ENCODE measurements around the gene LAPTM5. TPM values are rescaled to one million over a fixed set of nuclear protein-coding genes. Genes with fewer than 3 reads are reported as not detected.

LAPTM5 gene, protein sequence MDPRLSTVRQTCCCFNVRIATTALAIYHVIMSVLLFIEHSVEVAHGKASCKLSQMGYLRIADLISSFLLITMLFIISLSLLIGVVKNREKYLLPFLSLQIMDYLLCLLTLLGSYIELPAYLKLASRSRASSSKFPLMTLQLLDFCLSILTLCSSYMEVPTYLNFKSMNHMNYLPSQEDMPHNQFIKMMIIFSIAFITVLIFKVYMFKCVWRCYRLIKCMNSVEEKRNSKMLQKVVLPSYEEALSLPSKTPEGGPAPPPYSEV
- total RNA-seq, result 100 to 1,000 TPM; 587 to 608 TPM
- 100 to 1,000 TPM; 563 to 851 TPM for polyA plus RNA-seq

DNA sequence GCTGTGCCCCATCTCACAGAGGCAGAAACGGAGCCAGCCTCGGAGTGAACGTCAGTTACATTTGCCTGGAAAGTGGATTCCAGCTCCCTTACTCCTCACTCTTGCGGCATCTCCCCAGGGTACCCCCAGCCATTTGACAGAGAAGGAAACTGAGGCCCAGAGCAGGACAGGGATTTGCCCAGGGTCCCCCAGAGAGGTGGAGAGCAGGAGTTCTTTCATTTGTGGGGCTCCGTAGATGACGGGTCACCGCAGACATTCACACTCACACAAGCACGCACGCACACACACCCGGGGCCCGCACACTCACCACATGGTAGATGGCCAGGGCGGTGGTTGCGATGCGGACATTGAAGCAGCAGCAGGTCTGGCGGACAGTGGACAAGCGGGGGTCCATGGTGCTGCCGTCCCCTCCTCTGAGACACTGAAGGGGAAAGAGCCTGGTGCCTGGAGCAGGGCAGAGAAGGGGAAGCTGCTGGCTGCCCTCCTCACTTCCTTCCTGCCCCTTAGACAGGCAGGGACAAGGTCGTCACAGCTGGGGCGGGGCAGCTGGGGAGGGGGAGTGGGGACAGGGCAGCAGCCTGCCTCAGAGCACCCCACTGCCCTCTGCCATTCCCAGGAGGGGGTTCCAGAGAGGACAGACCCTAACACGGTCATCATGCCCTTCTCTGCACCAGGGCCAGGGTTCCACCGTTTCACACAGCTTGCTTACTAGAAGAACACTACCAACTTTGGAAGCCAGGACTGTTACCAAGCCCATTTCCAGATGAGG lies at the start of gene LAPTM5:
Gene LAPTM5 (minus strand): TSS at position 423 of the 769 bp plus-strand sequence. CDS start 29 bp downstream, at position 394.
- no peaks in the 10 kb centered on the region for H3K36me3 ChIP-seq (ENCODE audit: insufficient read depth, low read length)
- H3K36me3 Mint-ChIP-seq, result peaks cover 19 to 37% of the 10 kb centered on the region in 2 donors
- H3K4me1 Mint-ChIP-seq, result peaks cover 53 to 99% (median 66%) of the 10 kb centered on the region in 4 donors
- peak within 1 kb of the TSS; percentile 92 for H3K27ac ChIP-seq (ENCODE audit: low read depth, low read length)
- H3K4me3 ChIP-seq (ENCODE audit: low read length in 2 of 2), result peak within 1 kb of the TSS; percentile 96
- DNase-seq, result peak; percentile 52 to 80 (median 61)
- no peaks in the 10 kb centered on the region for H3K27me3 ChIP-seq (ENCODE audit: insufficient read depth, low read length)
- H3K4me3 Mint-ChIP-seq, result peak within 1 kb of the TSS; percentile 97 to 100 (median 100)
- H3K9me3 ChIP-seq (ENCODE audit: control insufficient read depth in 1 of 2, low read length in 2 of 2), result no peaks in the 10 kb centered on the region
- H3K4me1 ChIP-seq (ENCODE audit: insufficient read depth, low read length), result peaks cover 84% of the 10 kb centered on the region
- H3K9me3 Mint-ChIP-seq, result peaks cover 0 to 2% (median 0%) of the 10 kb centered on the region in 8 donors
- H3K27ac Mint-ChIP-seq, result peak within 1 kb of the TSS; percentile 95 to 100 (median 98)
- intact Hi-C loops (cut with micrococcal nuclease), result loop anchor here (5.0 to 10.0 kb wide), 2 partner anchors 307 to 1185 kb away; partner anchors contain the start of gene PUM1
- ChIA-PET CTCF (ENCODE audit: partially characterized antibody) (interaction anchor here (1.0 to 18.5 kb wide), 7 partner anchors 8 to 37 kb away, joined by 3 to 270 read pairs (median 11); no protein-coding TSS in a partner anchor), POLR2A (ENCODE audit: partially characterized antibody) (interaction anchor here (1.8 to 22.1 kb wide), 5 partner anchors 9 to 25 kb away, joined by 6 to 1160 read pairs (median 17); partner anchors contain the start of gene MATN1)
- no peaks in the 10 kb centered on the region for H3K27me3 Mint-ChIP-seq

DNA sequence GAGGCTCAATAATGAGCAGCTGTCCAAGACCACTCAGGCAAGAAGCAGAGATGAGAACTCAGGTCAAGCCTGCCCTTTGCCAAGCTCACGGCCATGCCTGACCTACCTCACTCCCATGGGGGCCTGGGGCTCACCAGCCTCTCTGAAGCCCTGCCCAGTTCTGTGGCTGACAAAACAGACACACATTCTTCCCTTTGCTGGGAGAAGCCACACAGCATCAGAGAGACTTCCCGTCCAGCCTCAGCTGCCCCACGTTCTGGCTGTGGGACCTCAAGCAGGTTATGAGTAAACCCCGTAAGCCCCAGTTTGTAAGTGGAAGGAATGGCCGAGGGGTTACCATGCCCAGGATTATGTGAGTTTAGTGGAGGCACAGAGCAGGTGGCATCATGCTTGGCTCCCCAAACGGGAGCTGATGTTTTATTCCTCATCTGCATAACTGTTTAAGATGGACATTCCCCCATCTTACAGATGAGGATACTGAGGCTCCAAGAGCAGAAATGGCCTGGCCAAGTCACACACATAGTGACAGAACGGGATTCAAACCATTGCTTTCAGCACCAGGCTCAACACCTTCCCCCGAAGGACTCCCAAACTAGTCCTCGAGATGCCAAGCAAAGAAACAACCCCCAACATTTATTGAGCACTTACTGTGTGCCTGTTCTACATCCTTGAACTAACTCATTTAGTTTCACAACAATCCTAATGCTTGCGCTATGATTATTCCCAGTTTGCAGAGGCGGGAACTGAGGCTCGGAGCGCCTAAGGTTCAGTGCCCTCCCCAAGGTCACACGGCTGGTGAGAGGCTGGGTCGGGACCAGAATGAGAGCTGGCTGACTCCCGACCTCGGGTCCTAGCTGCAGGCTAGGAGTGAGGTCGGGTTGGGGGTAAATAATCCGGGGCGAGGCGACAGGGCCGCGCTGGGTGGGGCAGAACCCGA lies 49.1 kb upstream of the LAPTM5 start:
- peaks cover 5% of the 10 kb centered on the region for H3K4me1 ChIP-seq (ENCODE audit: insufficient read depth, low read length)
- Mint-ChIP-seq H3K36me3 (no peaks in the 10 kb centered on the region), H3K4me1 (peaks cover 0 to 5% (median 4%) of the 10 kb centered on the region in 4 donors), H3K27me3 (peaks cover 25 to 55% of the 10 kb centered on the region in 2 donors), H3K9me3 (peaks cover 0 to 2% (median 0%) of the 10 kb centered on the region in 8 donors), H3K4me3 (no peak overlapping the region), H3K27ac (no peak overlapping the region)
- ChIA-PET CTCF (ENCODE audit: partially characterized antibody) (interaction anchor here (7.5 kb wide), 1 partner anchor 122 kb away, joined by 90 read pairs; no protein-coding TSS in a partner anchor), POLR2A (ENCODE audit: partially characterized antibody) (no interaction called here)
- H3K36me3 ChIP-seq (ENCODE audit: insufficient read depth, low read length), result no peaks in the 10 kb centered on the region
- H3K4me3 ChIP-seq (ENCODE audit: low read length in 2 of 2), result no peak overlapping the region
- no peak overlapping the region for H3K27ac ChIP-seq (ENCODE audit: low read depth, low read length)
- intact Hi-C loops (cut with micrococcal nuclease), result no loop called here
- H3K27me3 ChIP-seq (ENCODE audit: insufficient read depth, low read length), result peaks cover 8% of the 10 kb centered on the region
- no peaks in the 10 kb centered on the region for H3K9me3 ChIP-seq (ENCODE audit: control insufficient read depth in 1 of 2, low read length in 2 of 2)
- DNase-seq, result no peak

DNA sequence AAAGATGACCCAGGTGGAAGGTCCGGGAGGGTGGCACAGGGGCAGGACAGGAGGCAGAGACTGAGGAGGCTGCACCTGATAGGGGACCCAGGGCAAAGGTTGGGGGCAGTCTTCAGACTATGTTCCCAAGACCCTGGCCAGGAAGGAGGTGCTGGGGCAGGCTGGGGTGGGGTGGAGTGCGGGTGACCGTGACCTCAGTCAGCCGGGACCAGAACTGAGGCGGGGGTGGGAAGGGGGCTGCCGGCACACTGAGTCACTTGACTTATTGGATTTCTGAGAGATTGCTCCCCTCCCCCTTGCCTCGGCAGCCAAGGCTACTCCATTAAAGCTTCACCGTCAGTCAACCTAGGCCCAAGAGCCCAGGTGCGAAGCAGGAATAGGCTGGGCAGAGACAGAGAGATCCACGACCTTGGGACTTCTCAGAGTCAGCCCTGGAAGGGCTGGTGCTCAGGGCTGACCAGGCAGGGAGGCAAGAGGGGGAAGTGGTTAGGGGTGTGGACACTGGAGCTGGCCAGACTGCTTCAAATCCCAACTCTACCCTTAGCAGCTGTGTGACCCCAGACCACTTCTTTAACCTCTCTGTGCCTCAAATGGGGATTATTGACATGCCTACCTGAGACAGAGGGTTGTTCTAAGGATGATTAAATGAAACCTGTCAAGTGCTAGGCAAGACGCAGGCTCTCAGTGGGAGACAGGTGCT lies 47.9 kb upstream of the LAPTM5 start:
- Histone ChIP-seq H3K27ac (ENCODE audit: low read depth, low read length) (no peak overlapping the region), H3K36me3 (ENCODE audit: insufficient read depth, low read length) (no peaks in the 10 kb centered on the region), H3K27me3 (ENCODE audit: insufficient read depth, low read length) (peaks cover 8% of the 10 kb centered on the region), H3K4me3 (ENCODE audit: low read length in 2 of 2) (no peak overlapping the region), H3K9me3 (ENCODE audit: control insufficient read depth in 1 of 2, low read length in 2 of 2) (no peaks in the 10 kb centered on the region), H3K4me1 (ENCODE audit: insufficient read depth, low read length) (peaks cover 5% of the 10 kb centered on the region)
- no peaks in the 10 kb centered on the region for H3K36me3 Mint-ChIP-seq
- no peak for DNase-seq
- ChIA-PET POLR2A (ENCODE audit: partially characterized antibody) (no interaction called here), CTCF (ENCODE audit: partially characterized antibody) (interaction anchor here (6.3 to 7.5 kb wide), 2 partner anchors 107 to 124 kb away, joined by 90 to 109 read pairs; no protein-coding TSS in a partner anchor)
- no peak overlapping the region for H3K4me3 Mint-ChIP-seq
- peaks cover 0 to 2% (median 0%) of the 10 kb centered on the region in 8 donors for H3K9me3 Mint-ChIP-seq
- peaks cover 0 to 5% (median 4%) of the 10 kb centered on the region in 4 donors for H3K4me1 Mint-ChIP-seq
- peaks cover 25 to 48% of the 10 kb centered on the region in 2 donors for H3K27me3 Mint-ChIP-seq
- H3K27ac Mint-ChIP-seq, result no peak overlapping the region
- intact Hi-C loops (cut with micrococcal nuclease), result no loop called here

DNA sequence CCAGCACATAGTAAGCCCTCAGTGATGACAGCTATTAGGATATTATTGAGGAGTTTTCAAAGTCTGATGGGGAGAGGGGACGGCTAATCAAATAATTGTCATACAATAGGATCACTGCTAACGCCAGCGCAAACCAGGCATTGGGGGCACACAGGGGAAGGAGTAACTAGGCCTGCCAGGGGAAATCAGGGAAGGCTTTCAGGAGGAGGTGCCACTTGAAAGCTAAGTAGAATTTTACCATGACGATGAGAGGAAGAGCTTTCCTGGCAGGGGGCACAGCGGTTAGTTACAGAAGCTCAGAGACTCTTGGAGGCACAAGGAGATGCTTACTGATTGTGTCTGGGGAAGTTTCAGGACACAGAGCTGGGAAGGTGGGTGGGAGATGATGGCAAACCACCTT lies 47.2 kb upstream of the LAPTM5 start:
- H3K36me3 ChIP-seq (ENCODE audit: insufficient read depth, low read length), result no peaks in the 10 kb centered on the region
- H3K27ac Mint-ChIP-seq, result no peak overlapping the region
- H3K27me3 ChIP-seq (ENCODE audit: insufficient read depth, low read length), result peaks cover 7% of the 10 kb centered on the region
- H3K9me3 Mint-ChIP-seq, result peaks cover 0 to 2% (median 0%) of the 10 kb centered on the region in 8 donors
- ChIA-PET POLR2A (ENCODE audit: partially characterized antibody) (interaction anchor here (0.7 kb wide), 1 partner anchor 22 kb away, joined by 4 read pairs; no protein-coding TSS in a partner anchor), CTCF (ENCODE audit: partially characterized antibody) (interaction anchor here (6.3 to 7.5 kb wide), 2 partner anchors 108 to 124 kb away, joined by 90 to 109 read pairs; no protein-coding TSS in a partner anchor)
- peaks cover 5% of the 10 kb centered on the region for H3K4me1 ChIP-seq (ENCODE audit: insufficient read depth, low read length)
- peaks cover 22 to 44% of the 10 kb centered on the region in 2 donors for H3K27me3 Mint-ChIP-seq
- no peak overlapping the region for H3K4me3 Mint-ChIP-seq
- H3K4me3 ChIP-seq (ENCODE audit: low read length in 2 of 2), result no peak overlapping the region
- intact Hi-C loops (cut with micrococcal nuclease), result loop anchor here (5.0 kb wide), 2 partner anchors 532 to 742 kb away; no protein-coding TSS in a partner anchor
- no peak for DNase-seq
- H3K9me3 ChIP-seq (ENCODE audit: control insufficient read depth in 1 of 2, low read length in 2 of 2), result no peaks in the 10 kb centered on the region
- no peak overlapping the region for H3K27ac ChIP-seq (ENCODE audit: low read depth, low read length)
- no peaks in the 10 kb centered on the region for H3K36me3 Mint-ChIP-seq
- peaks cover 0 to 5% (median 4%) of the 10 kb centered on the region in 4 donors for H3K4me1 Mint-ChIP-seq

DNA sequence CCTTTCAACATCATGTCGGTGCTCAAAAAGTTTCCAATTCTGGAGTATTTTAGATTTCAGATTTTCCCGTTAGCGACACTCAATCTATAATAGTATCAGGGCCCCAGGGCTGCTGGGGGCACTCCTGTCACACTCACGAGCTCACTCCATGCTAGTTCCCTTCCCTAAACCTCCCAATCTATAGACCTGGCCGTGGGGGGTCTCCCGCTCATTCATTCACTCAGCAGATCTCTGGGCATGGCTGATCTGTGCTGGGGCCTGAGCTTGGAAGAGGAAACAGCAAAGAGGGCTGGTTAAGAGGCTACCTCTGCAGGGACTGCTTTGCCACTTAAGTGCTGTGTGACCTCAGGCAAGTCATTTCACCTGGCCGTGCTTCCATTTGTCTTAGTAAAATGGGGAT lies 46.8 kb upstream of the LAPTM5 start:
- POLR2A ChIA-PET (ENCODE audit: partially characterized antibody), result interaction anchor here (0.7 kb wide), 1 partner anchor 22 kb away, joined by 4 read pairs; no protein-coding TSS in a partner anchor
- intact Hi-C loops (cut with micrococcal nuclease), result loop anchor here (5.0 kb wide), 2 partner anchors 533 to 743 kb away; no protein-coding TSS in a partner anchor

DNA sequence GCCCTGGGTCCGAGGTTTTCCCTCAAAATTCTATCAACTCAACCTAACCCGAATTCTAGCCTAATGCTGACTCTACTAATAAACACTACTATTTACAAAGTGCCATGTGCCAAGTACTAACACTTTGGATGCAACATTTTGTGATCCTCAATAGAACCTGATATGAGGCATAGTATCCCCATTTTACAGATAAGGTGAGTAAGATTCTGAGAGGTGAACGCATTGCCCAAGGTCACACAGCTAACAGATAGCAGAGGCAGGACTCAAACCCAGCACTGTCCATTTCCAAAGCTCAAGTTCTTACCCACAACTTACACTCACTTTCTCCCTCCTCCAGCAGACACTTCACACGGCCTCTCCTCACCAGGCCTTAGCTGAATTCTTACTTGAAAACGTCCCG lies 46.0 kb upstream of the LAPTM5 start:
- Histone ChIP-seq H3K27ac (ENCODE audit: low read depth, low read length) (no peak overlapping the region), H3K27me3 (ENCODE audit: insufficient read depth, low read length) (peaks cover 5% of the 10 kb centered on the region), H3K4me3 (ENCODE audit: low read length in 2 of 2) (no peak overlapping the region), H3K36me3 (ENCODE audit: insufficient read depth, low read length) (no peaks in the 10 kb centered on the region), H3K4me1 (ENCODE audit: insufficient read depth, low read length) (peaks cover 5% of the 10 kb centered on the region), H3K9me3 (ENCODE audit: control insufficient read depth in 1 of 2, low read length in 2 of 2) (no peaks in the 10 kb centered on the region)
- H3K27me3 Mint-ChIP-seq, result peaks cover 18 to 36% of the 10 kb centered on the region in 2 donors
- intact Hi-C loops (cut with micrococcal nuclease), result loop anchor here (5.0 kb wide), 2 partner anchors 534 to 744 kb away; no protein-coding TSS in a partner anchor
- peaks cover 0 to 2% (median 0%) of the 10 kb centered on the region in 8 donors for H3K9me3 Mint-ChIP-seq
- no peak overlapping the region for H3K27ac Mint-ChIP-seq
- H3K4me3 Mint-ChIP-seq, result peak overlapping the region in 1 of 8 donors; percentile 11
- no peak for DNase-seq
- ChIA-PET CTCF (ENCODE audit: partially characterized antibody) (interaction anchor here (0.6 to 7.5 kb wide), 8 partner anchors 9 to 1518 kb away, joined by 3 to 109 read pairs (median 23); no protein-coding TSS in a partner anchor), POLR2A (ENCODE audit: partially characterized antibody) (no interaction called here)
- H3K4me1 Mint-ChIP-seq, result peaks cover 0 to 5% (median 4%) of the 10 kb centered on the region in 4 donors
- H3K36me3 Mint-ChIP-seq, result no peaks in the 10 kb centered on the region

More for the DNA sequence above, 46.8 kb upstream of the LAPTM5 start:
- Histone ChIP-seq H3K9me3 (ENCODE audit: control insufficient read depth in 1 of 2, low read length in 2 of 2) (no peaks in the 10 kb centered on the region), H3K36me3 (ENCODE audit: insufficient read depth, low read length) (no peaks in the 10 kb centered on the region), H3K27me3 (ENCODE audit: insufficient read depth, low read length) (peaks cover 5% of the 10 kb centered on the region), H3K4me1 (ENCODE audit: insufficient read depth, low read length) (peaks cover 5% of the 10 kb centered on the region), H3K4me3 (ENCODE audit: low read length in 2 of 2) (no peak overlapping the region), H3K27ac (ENCODE audit: low read depth, low read length) (no peak overlapping the region)
- Mint-ChIP-seq H3K9me3 (peaks cover 0 to 2% (median 0%) of the 10 kb centered on the region in 8 donors), H3K27ac (no peak overlapping the region), H3K36me3 (no peaks in the 10 kb centered on the region), H3K4me3 (no peak overlapping the region), H3K27me3 (peaks cover 19 to 41% of the 10 kb centered on the region in 2 donors), H3K4me1 (peaks cover 0 to 5% (median 4%) of the 10 kb centered on the region in 4 donors)
- CTCF ChIA-PET (ENCODE audit: partially characterized antibody), result interaction anchor here (3.3 to 7.5 kb wide), 3 partner anchors 15 to 125 kb away, joined by 19 to 109 read pairs (median 90); no protein-coding TSS in a partner anchor
- no peak for DNase-seq

Data from CD4-positive, alpha-beta memory T cell (primary cell).